Activated T-helper 9 cell treated with anti-CD3 and anti-CD28 coated beads, Interleukin-2, amount 50 U/mL, for 16 hours (primary cell): Measurements from ENCODE around the gene KRT81.
"Not testable (repeated sequence)": the region's sequence is repeated elsewhere in the genome, so short reads cannot be mapped to it uniquely, and the experiment has no call there.

ENCODE experiments used
- DNase-seq: peaks from one replicate; pipeline ENCODE4 v3.0.0-alpha.2; 2020; ENCODE audit warnings: low read depth

KRT81 gene

DNA sequence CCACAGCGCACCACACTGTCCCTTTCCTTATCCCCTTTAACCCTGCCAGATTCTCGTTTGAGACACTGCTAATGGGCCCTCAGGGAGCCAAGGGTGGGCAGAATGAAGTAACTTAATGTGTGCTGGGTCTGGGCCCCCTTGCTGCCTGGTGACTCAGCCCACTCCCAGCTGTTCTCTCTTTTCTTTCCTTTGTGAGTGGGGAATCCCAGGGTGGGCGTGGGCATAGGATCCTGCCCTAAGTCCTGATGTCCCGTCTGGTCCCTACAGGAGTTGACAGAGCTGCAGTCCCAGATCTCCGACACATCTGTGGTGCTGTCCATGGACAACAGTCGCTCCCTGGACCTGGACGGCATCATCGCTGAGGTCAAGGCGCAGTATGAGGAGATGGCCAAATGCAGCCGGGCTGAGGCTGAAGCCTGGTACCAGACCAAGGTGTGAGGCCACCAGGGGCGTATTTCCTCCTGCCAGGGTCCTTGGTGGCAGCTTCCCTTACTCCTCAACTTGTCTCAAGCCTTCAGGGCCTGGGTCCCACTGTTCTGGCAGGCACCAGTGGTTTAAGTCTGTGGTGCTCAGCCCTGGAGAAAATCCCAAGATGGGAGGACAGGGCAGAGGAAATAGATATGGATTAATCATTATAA lies 50.0 kb downstream of the KRT81 start:
- DNase-seq, result no peak

DNA sequence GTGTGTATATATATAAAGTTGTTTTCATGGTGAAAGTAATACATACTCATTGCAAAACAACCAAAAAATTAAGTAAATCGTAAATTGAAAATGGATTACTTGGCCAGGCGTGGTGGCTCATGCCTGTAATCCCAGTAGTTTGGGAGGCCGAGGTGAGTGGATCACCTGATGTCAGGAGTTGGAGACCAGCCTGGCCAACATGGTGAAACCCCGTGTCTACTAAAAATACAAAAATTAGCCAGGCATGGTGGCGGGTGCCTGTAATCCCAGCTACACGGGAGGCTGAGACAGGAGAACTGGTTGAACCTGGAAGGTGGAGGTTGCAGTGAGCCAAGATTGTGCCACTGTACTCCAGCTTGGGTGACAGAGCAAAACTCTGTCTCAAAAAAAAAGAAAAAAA lies 51.1 kb downstream of the KRT81 start:
- DNase-seq, result not testable (repeated sequence)

DNA sequence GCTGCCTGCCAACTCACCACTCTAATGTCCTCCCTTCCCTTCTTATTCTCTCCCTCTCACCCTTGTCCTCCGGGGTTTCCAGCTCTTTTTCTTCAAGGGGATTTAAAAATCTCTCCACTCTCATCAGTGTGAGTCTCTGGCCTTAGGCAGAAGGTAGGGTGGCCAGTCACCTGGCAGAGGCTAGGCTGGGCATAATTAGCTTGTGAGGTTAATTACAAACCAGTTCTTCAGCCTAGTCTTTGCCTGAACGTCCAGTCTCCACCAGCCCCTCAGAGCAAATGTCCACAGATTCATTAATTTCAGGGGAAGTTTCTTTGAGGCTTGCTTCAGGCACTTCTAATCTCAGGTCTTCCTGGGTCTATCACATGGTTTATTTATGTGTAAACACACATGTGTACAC lies 51.6 kb downstream of the KRT81 start:
- DNase-seq, result no peak

DNA sequence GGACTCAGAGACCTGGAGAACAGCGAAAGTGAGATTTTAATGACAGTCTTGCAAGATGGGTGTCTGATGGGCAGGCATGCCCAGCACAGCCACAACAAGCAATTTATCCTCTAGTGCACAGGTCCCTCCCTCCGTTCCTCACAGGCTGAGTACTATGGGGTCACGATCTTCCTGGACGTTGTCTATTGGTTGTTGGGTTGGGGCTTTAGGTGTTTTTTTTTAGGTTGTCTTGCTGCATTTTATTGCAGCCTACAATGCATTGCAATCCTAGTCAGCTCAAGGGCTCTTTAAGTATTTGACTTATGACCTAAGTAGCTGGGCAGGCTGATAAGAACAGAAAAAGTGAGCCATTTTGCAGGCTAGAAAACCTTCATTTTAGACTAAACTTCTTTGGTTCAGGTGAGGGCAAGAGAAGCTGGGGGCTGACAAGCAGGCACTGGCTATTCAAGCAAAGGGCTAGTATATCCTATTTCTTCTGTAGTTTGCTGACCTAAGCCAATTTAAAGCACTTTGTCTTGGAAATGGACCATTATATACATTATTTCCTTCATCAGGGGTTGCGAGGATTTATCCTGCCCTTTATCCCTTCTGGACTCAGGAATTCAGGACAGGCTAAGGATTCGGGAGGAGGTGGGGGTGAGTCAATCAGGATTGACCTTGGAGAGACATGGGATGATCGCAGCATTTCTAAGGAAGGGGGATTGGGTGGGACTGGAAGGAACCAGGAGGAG lies 52.3 kb downstream of the KRT81 start:
- DNase-seq, result no peak

DNA sequence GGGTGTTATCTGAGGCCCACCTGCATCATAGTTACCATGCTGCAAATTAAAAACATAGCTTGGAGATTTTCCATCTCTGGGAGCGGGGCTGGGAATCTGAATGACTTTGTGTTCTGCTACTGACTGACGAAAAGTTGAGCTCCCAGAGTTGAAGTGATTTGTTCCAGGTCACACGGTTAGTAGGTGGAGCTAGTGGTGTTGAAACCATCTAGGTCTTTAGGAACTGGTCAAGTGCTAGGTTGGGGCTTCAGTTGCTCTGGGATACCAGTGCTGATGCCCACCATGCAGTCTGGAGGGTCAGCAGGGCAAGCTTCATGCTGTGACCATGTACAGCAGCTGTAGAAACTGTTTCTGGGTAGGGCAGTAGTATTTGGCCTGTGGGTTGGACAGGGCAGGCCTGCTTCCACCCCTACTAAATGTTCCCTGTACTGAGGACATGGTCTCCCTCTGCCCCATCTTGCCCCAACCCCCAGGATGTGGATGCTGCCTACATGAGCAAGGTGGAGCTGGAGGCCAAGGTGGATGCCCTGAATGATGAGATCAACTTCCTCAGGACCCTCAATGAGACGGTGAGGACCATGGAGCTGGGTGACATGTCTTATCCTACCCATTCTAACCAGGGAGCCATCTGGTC lies 53.0 kb downstream of the KRT81 start:
- DNase-seq, result no peak

DNA sequence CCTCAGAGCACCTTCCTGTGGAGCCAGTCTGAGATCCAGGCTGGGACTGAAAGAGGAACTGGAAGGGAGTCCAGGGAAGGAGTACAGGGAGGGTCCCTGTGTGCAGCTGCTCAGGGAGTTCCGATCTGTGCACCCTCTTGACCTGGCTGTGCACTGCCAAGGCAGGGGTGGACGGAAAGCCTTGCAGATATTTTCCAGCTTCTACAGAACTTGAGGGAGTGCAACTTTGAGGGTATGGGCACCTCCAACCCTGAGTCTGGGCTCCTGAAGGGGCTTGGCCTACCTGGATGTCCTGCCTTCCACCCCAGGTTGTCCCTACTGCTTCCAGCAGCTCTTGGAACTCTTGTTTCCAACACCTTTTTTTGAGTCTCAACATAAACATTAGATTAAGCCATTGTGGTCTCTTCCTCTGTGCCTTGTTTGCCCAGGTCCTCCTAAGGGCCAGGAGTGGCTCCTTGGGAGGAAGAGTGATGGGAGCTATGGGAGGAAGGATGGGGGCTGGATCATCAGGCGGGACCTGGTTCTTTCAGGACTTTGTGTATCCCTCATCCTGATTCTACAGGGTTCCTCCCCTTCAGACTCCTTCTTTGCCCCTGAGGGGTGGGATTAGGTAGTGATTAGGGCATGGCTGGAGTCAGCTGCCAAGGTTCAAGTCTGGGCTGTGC lies 54.8 kb downstream of the KRT81 start:
- no peak for DNase-seq
